HG03460 (cell line): Measurements from ENCODE around the gene UBASH3A.

ENCODE experiments used
- ATAC-seq: cut with Tn5 transposase; IDR thresholded peaks from one replicate; pipeline ENCODE4 v1.9.1; 2021; ENCODE audit not compliant: unreplicated experiment

UBASH3A gene

GRCh38 chr21:42409366-42409765, 5.7 kb downstream of the UBASH3A start:
- no peak for ATAC-seq

GRCh38 chr21:42411197-42411869, 7.6 kb downstream of the UBASH3A start:
- ATAC-seq: no peak

- ATAC-seq: no peak
Measured at GRCh38 chr21:42411891-42412635, 8.4 kb downstream of the UBASH3A start.

- ATAC-seq: no peak
Measured at GRCh38 chr21:42412636-42412933, 8.9 kb downstream of the UBASH3A start.

- ATAC-seq: no peak
Measured at GRCh38 chr21:42413093-42413492, 9.4 kb downstream of the UBASH3A start.

- ATAC-seq: no peak
Measured at GRCh38 chr21:42413500-42413899, 9.8 kb downstream of the UBASH3A start.

GRCh38 chr21:42414066-42414465, 10.4 kb downstream of the UBASH3A start:
- no peak for ATAC-seq

GRCh38 chr21:42414553-42414927, 10.8 kb downstream of the UBASH3A start:
- no peak for ATAC-seq

- ATAC-seq: peak; percentile 79
Measured at GRCh38 chr21:42414928-42415769, 11.4 kb downstream of the UBASH3A start.

- ATAC-seq: no peak
Measured at GRCh38 chr21:42417533-42417932, 13.8 kb downstream of the UBASH3A start.

- ATAC-seq: no peak
Measured at GRCh38 chr21:42418886-42419285, 15.2 kb downstream of the UBASH3A start.

GRCh38 chr21:42419845-42420244, 16.1 kb downstream of the UBASH3A start:
- no peak for ATAC-seq

GRCh38 chr21:42421018-42421793, 17.5 kb downstream of the UBASH3A start:
- no peak for ATAC-seq

GRCh38 chr21:42423197-42423675, 19.5 kb downstream of the UBASH3A start:
- ATAC-seq: peak; percentile 40

GRCh38 chr21:42423685-42424084, 20.0 kb downstream of the UBASH3A start:
- no peak for ATAC-seq

GRCh38 chr21:42424914-42425541, 21.3 kb downstream of the UBASH3A start:
- ATAC-seq: no peak

- ATAC-seq: no peak
Measured at GRCh38 chr21:42425591-42425990, 21.9 kb downstream of the UBASH3A start.

GRCh38 chr21:42426424-42426823, 22.7 kb downstream of the UBASH3A start:
- no peak for ATAC-seq

- no peak for ATAC-seq
Measured at GRCh38 chr21:42426876-42427480, 23.3 kb downstream of the UBASH3A start.

- ATAC-seq: no peak
Measured at GRCh38 chr21:42427809-42428419, 24.2 kb downstream of the UBASH3A start.
